HepG2 (cell line): ENCODE data around the gene EIF5A. TPM values are rescaled to one million over a fixed set of nuclear protein-coding genes. Genes with fewer than 3 reads are reported as not detected.

ENCODE experiments used
- BORCS8-MEF2B ChIP-seq: sonication (generic); formaldehyde crosslinking; IDR thresholded peaks from 2 replicates; pipeline ENCODE4 v1.8.0; 2022; ENCODE audit warnings: mild to moderate bottlenecking, missing genetic modification reagents
- FOSL1 ChIP-seq: sonication (generic); formaldehyde crosslinking; IDR thresholded peaks from 2 replicates; pipeline ENCODE4 v1.9.0; 2021; ENCODE audit warnings: missing genetic modification reagents, borderline replicate concordance
- GPN1 ChIP-seq: sonication (generic); formaldehyde crosslinking; IDR thresholded peaks from 2 replicates; pipeline ENCODE4 v1.5.1; 2020; ENCODE audit warnings: missing genetic modification reagents, borderline replicate concordance
- HDAC1 ChIP-seq: sonication (generic); formaldehyde crosslinking; IDR thresholded peaks from 2 replicates; pipeline ENCODE4 v1.5.1; 2020; ENCODE audit warnings: mild to moderate bottlenecking, missing genetic modification reagents
- KDM2A ChIP-seq: sonication (generic); formaldehyde crosslinking; IDR thresholded peaks from 2 replicates; pipeline ENCODE4 v1.4.0; 2020; ENCODE audit warnings: low read depth, missing genetic modification reagents, borderline replicate concordance
- MXD4 ChIP-seq: IDR thresholded peaks from 2 replicates; pipeline ENCODE4 v1.6.1; 2016; ENCODE audit warnings: mild to moderate bottlenecking, missing biosample characterization, missing genetic modification reagents
- SP4 ChIP-seq: sonication (generic); formaldehyde crosslinking; IDR thresholded peaks from 2 replicates; pipeline ENCODE4 v1.8.1; 2023; ENCODE audit warnings: mild to moderate bottlenecking, missing genetic modification reagents
- STAG1 ChIP-seq: sonication (generic); formaldehyde crosslinking; IDR thresholded peaks from 2 replicates; pipeline ENCODE4 v1.4.0; 2020; ENCODE audit warnings: missing genetic modification reagents
- ZNF10 ChIP-seq: sonication (generic); formaldehyde crosslinking; IDR thresholded peaks from 2 replicates; pipeline ENCODE4 v1.4.0; 2020; ENCODE audit warnings: mild to moderate bottlenecking, low read depth, missing genetic modification reagents, borderline replicate concordance
- ZNF614 ChIP-seq: IDR thresholded peaks from 2 replicates; pipeline ENCODE4 v1.6.1; 2018; ENCODE audit warnings: missing biosample characterization, missing genetic modification reagents, inconsistent platforms, borderline replicate concordance
- ZNF891 ChIP-seq: sonication (generic); formaldehyde crosslinking; IDR thresholded peaks from 2 replicates; pipeline ENCODE4 v1.5.0; 2020; ENCODE audit warnings: mild to moderate bottlenecking, missing genetic modification reagents
- polyA plus RNA-seq, 8 experiments: library from polyadenylated mRNA; depleted of rRNA in 3 of 8; stranded (reverse) in 7 of 8; unstranded in 1 of 8; fragments of >200 nt; fragmentation: Illumina TruSeq in 4 of 8; extraction: Trizol in 4 of 8; gene quantifications; 2 replicates each; pipeline versions ENCODE4 v1.2.1 to v1.2.3, GENCODE V29; 2011 to 2016; ENCODE audit warnings: low read depth in 4 of 8, missing spikeins in 1 of 8, mixed read lengths in 1 of 8; ENCODE audit not compliant: insufficient read depth in 1 of 8
- total RNA-seq, 5 experiments: library from RNA; depleted of rRNA; stranded (reverse); fragments of >200 nt; fragmentation: Illumina TruSeq; extraction: Trizol; gene quantifications; 2 replicates each; pipeline ENCODE4 v1.2.3, GENCODE V29; 2016; ENCODE audit warnings: low read depth in 1 of 5
- TF ChIP-seq, protein P1 (sequence below): sonication (generic); formaldehyde crosslinking; IDR thresholded peaks from 2 replicates; pipeline ENCODE4 v1.5.0; 2020; ENCODE audit warnings: mild to moderate bottlenecking, missing genetic modification reagents, borderline replicate concordance
- TF ChIP-seq, protein P2 (sequence below): sonication (generic); formaldehyde crosslinking; IDR thresholded peaks from 2 replicates; pipeline ENCODE4 v1.8.0; 2022; ENCODE audit warnings: missing genetic modification reagents, low read depth, mild to moderate bottlenecking, borderline replicate concordance
- TF ChIP-seq, protein P3 (sequence below): sonication (generic); formaldehyde crosslinking; IDR thresholded peaks from 2 replicates; pipeline ENCODE4 v1.9.0; 2021; ENCODE audit warnings: missing genetic modification reagents, borderline replicate concordance
- TF ChIP-seq, protein P4 (sequence below): sonication (generic); formaldehyde crosslinking; IDR thresholded peaks from 2 replicates; pipeline ENCODE4 v1.9.0; 2021; ENCODE audit warnings: missing genetic modification reagents, mild to moderate bottlenecking, borderline replicate concordance
- TF ChIP-seq, protein P5 (sequence below): IDR thresholded peaks from 2 replicates; pipeline ENCODE4 v1.6.1; 2016; ENCODE audit warnings: mild to moderate bottlenecking, missing biosample characterization, missing genetic modification reagents
- TF ChIP-seq, protein P6 (sequence below), 2 experiments: sonication (generic) in 1 of 2; formaldehyde crosslinking in 1 of 2; IDR thresholded peaks; 2 replicates each; pipeline versions ENCODE4 v1.4.0 to v1.6.1; 2016 to 2020; ENCODE audit warnings: borderline replicate concordance in 1 of 2, low read depth in 1 of 2, mild to moderate bottlenecking in 1 of 2, missing genetic modification reagents in 1 of 2

Gene EIF5A
- total and polyA plus RNA-seq, 2 of the 13 experiments (the other 11 are each of a cell fraction or from before 2014, with no cell fraction given): 319 to 337 TPM

DNA sequence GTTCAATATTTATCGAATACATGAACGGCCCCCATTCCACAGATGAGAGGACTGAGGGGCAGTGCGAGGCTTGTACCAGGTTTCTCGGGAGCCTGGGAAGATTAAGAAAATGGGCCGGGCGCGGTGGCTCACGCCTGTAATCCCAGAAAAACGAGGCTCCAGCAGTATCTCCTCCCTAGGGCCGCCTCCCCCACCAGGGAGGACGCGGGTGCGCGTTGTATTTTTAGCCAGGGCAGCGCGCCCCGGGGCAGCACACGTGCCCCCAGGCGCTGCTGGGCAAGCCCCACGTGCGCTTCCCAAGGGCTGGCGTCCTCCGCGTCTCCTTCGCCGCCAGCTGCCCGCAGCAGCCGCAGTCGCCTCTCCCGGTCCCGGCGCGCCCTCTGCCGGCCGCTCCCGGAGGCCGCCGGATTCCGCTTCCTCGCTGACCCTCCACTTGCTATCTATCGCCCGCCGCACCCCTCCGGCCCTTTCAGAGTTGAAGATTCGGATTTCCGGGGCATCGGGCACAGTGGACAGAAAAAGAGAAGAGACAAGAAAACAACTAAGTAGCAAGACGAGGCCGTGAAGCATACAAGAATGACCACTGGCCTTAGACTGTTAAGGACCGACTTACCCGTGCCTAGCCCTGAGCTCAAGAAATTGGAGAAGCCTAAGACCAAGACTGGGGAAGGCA lies 11.1 kb upstream of the EIF5A start (continued):
- TF ChIP-seq, protein P1, sequence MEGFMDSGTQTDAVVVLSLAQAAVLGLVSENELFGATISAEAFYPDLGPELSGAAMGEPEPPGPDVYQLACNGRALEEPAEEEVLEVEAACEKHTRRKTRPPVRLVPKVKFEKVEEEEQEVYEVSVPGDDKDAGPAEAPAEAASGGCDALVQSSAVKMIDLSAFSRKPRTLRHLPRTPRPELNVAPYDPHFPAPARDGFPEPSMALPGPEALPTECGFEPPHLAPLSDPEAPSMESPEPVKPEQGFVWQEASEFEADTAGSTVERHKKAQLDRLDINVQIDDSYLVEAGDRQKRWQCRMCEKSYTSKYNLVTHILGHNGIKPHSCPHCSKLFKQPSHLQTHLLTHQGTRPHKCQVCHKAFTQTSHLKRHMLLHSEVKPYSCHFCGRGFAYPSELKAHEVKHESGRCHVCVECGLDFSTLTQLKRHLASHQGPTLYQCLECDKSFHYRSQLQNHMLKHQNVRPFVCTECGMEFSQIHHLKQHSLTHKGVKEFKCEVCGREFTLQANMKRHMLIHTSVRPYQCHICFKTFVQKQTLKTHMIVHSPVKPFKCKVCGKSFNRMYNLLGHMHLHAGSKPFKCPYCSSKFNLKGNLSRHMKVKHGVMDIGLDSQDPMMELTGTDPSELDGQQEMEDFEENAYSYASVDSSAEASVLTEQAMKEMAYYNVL: peak; percentile 24; the same call in 1 of the 2 replicates
- TF ChIP-seq, protein P2, sequence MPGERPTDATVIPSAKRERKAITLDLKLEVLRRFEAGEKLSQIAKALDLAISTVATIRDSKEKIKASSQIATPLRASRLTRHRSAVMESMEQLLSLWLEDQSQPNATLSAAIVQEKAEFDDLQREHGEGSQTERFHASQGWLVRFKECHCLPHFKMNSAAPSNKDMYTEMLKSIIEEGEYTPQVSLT: no peak
- TF ChIP-seq, protein P3, sequence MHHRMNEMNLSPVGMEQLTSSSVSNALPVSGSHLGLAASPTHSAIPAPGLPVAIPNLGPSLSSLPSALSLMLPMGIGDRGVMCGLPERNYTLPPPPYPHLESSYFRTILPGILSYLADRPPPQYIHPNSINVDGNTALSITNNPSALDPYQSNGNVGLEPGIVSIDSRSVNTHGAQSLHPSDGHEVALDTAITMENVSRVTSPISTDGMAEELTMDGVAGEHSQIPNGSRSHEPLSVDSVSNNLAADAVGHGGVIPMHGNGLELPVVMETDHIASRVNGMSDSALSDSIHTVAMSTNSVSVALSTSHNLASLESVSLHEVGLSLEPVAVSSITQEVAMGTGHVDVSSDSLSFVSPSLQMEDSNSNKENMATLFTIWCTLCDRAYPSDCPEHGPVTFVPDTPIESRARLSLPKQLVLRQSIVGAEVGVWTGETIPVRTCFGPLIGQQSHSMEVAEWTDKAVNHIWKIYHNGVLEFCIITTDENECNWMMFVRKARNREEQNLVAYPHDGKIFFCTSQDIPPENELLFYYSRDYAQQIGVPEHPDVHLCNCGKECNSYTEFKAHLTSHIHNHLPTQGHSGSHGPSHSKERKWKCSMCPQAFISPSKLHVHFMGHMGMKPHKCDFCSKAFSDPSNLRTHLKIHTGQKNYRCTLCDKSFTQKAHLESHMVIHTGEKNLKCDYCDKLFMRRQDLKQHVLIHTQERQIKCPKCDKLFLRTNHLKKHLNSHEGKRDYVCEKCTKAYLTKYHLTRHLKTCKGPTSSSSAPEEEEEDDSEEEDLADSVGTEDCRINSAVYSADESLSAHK (CRISPR knock-in tag): no peak
- peak; percentile 96 for TF ChIP-seq STAG1 (CRISPR knock-in tag)
- peak; percentile 82; the same call in 1 of the 2 replicates for TF ChIP-seq HDAC1 (CRISPR knock-in tag)
- TF ChIP-seq ZNF614 (CRISPR knock-in tag): peak; percentile 68; the same call in 1 of the 2 replicates
- TF ChIP-seq, protein P4, sequence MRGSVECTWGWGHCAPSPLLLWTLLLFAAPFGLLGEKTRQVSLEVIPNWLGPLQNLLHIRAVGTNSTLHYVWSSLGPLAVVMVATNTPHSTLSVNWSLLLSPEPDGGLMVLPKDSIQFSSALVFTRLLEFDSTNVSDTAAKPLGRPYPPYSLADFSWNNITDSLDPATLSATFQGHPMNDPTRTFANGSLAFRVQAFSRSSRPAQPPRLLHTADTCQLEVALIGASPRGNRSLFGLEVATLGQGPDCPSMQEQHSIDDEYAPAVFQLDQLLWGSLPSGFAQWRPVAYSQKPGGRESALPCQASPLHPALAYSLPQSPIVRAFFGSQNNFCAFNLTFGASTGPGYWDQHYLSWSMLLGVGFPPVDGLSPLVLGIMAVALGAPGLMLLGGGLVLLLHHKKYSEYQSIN (CRISPR knock-in tag): no peak
- TF ChIP-seq, protein P5, sequence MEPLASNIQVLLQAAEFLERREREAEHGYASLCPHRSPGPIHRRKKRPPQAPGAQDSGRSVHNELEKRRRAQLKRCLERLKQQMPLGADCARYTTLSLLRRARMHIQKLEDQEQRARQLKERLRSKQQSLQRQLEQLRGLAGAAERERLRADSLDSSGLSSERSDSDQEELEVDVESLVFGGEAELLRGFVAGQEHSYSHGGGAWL (CRISPR knock-in tag): peak; percentile 92
- peak; percentile 82; the same call in 1 of the 2 replicates for TF ChIP-seq KDM2A (CRISPR knock-in tag)
- TF ChIP-seq MXD4 (CRISPR knock-in tag): peak; percentile 86
- TF ChIP-seq FOSL1 (CRISPR knock-in tag): no peak
- TF ChIP-seq ZNF10 (CRISPR knock-in tag): no peak
- TF ChIP-seq ZNF891: 0 out of 2 replicates have a peak, but pooled peaks have one; percentile 42
- no peak for TF ChIP-seq SP4 (CRISPR knock-in tag)
- no peak for TF ChIP-seq GPN1 (CRISPR knock-in tag)
- peak; percentile 37; the same call in 1 of the 2 replicates for TF ChIP-seq BORCS8-MEF2B (CRISPR knock-in tag)
- TF ChIP-seq, protein P6, sequence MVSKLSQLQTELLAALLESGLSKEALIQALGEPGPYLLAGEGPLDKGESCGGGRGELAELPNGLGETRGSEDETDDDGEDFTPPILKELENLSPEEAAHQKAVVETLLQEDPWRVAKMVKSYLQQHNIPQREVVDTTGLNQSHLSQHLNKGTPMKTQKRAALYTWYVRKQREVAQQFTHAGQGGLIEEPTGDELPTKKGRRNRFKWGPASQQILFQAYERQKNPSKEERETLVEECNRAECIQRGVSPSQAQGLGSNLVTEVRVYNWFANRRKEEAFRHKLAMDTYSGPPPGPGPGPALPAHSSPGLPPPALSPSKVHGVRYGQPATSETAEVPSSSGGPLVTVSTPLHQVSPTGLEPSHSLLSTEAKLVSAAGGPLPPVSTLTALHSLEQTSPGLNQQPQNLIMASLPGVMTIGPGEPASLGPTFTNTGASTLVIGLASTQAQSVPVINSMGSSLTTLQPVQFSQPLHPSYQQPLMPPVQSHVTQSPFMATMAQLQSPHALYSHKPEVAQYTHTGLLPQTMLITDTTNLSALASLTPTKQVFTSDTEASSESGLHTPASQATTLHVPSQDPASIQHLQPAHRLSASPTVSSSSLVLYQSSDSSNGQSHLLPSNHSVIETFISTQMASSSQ (IDR thresholded peaks at IDR 0.05; ENCODE audit: low read depth): no peak
- TF ChIP-seq, protein P6 (CRISPR knock-in tag; IDR thresholded peaks at IDR 0.05; ENCODE audit: borderline replicate concordance): peak; percentile 55; the same call in 1 of the 2 replicates
